Colonic mucosa (tissue), 4 donors: ENCODE results near the gene SIGLEC10. TPM values are rescaled to one million over a fixed set of nuclear protein-coding genes. Genes with fewer than 3 reads are reported as not detected.
"Not testable (repeated sequence)": the region's sequence is repeated elsewhere in the genome, so short reads cannot be mapped to it uniquely, and the experiment has no call there.

ENCODE experiments used
- DNase-seq: peaks from one replicate; pipeline ENCODE4 v3.0.0-alpha.2; 2020
- H3K27ac ChIP-seq: fragments of 200-600 bp; one replicate; pipeline ENCODE4 v1.8.0; 2021
- H3K27me3 ChIP-seq: fragments of 200-600 bp; one replicate; pipeline ENCODE4 v1.8.0; 2021
- H3K36me3 ChIP-seq: fragments of 200-600 bp; one replicate; pipeline ENCODE4 v1.8.0; 2021
- H3K4me1 ChIP-seq: fragments of 200-600 bp; one replicate; pipeline ENCODE4 v1.8.0; 2021; ENCODE audit warnings: mild to moderate bottlenecking
- H3K4me3 ChIP-seq: fragments of 200-600 bp; one replicate; pipeline ENCODE4 v1.8.0; 2021
- H3K9ac ChIP-seq, 2 donors: one replicate each; pipeline ENCODE4 v1.7.0; 2013; ENCODE audit warnings: control low read depth in 2 of 2, low read depth in 2 of 2, low read length in 2 of 2
- H3K9me3 ChIP-seq: fragments of 200-600 bp; one replicate; pipeline ENCODE4 v1.8.0; 2021
- CTCF ChIP-seq: fragments of 200-600 bp; IDR thresholded peaks from one replicate; pipeline ENCODE4 v1.8.0; 2022; ENCODE audit warnings: antibody characterized with exemption, mild to moderate bottlenecking
- intact Hi-C: fragments of 100-400 bp; cut with DNase I; formaldehyde crosslinking; loops from one replicate; pipeline ENCODE4 v1.14.1; 2022
- total RNA-seq, 2 donors: library from RNA; stranded (reverse); fragmentation: NEBNext Ultra II Directional in 1 of 2; extraction: Animal tissue kit (Norgen Biotek cat#: 25700) in 1 of 2; gene quantifications; one replicate each; pipeline ENCODE4 v1.2.1, GENCODE V29; 2021
- donor health status: healthy.
- donor health status: DM: no; HTN: no; CAD: no.
- donor health status: DM: no; HTN: no; CAD: no.

Gene SIGLEC10
- total RNA-seq, 2 donors from 2014 or later: 1.4 to 2.7 TPM

- no peaks in the 10 kb centered on the region for H3K27me3 ChIP-seq
- no peak overlapping the region for H3K4me3 ChIP-seq
- intact Hi-C loops: no loop called here
These were observed 4.0 kb upstream of the SIGLEC10 start for GRCh38 chr19:51421229-51422052.

GRCh38 chr19:51420511-51420910 is 3.1 kb upstream of the SIGLEC10 start:
- H3K27ac ChIP-seq, H3K9me3 ChIP-seq, H3K4me3 ChIP-seq, H3K27me3 ChIP-seq, H3K36me3 ChIP-seq, H3K4me1 ChIP-seq, DNase-seq, H3K9ac ChIP-seq, intact Hi-C loops: not testable (repeated sequence)

More at GRCh38 chr19:51421229-51422052, 4.0 kb upstream of the SIGLEC10 start:
- H3K9ac ChIP-seq: no peak overlapping the region
- H3K4me1 ChIP-seq: no peaks in the 10 kb centered on the region
- no peak for DNase-seq
- TF ChIP-seq CTCF: no peak
- no peaks in the 10 kb centered on the region for H3K9me3 ChIP-seq
- no peaks in the 10 kb centered on the region for H3K36me3 ChIP-seq
- no peak overlapping the region for H3K27ac ChIP-seq

GRCh38 chr19:51418707-51419106 is 1.3 kb upstream of the SIGLEC10 start:
- Histone ChIP-seq H3K27ac (no peak overlapping the region), H3K36me3 (no peaks in the 10 kb centered on the region), H3K27me3 (no peaks in the 10 kb centered on the region), H3K4me1 (no peaks in the 10 kb centered on the region), H3K9ac (no peak overlapping the region), H3K4me3 (no peak overlapping the region), H3K9me3 (no peaks in the 10 kb centered on the region)
- no peak for TF ChIP-seq CTCF
- DNase-seq: no peak
- intact Hi-C loops: no loop called here

- no peak for TF ChIP-seq CTCF
- intact Hi-C loops: no loop called here
- Histone ChIP-seq H3K27ac (no peak overlapping the region), H3K9me3 (no peaks in the 10 kb centered on the region), H3K36me3 (no peaks in the 10 kb centered on the region), H3K4me1 (no peaks in the 10 kb centered on the region), H3K27me3 (no peaks in the 10 kb centered on the region), H3K4me3 (no peak overlapping the region), H3K9ac (no peak overlapping the region)
- no peak for DNase-seq
These were observed 342 bp upstream of the SIGLEC10 start for GRCh38 chr19:51417810-51418157.

- H3K4me1 ChIP-seq, H3K4me3 ChIP-seq, intact Hi-C loops, DNase-seq, H3K27me3 ChIP-seq, H3K9me3 ChIP-seq, H3K27ac ChIP-seq, H3K9ac ChIP-seq, H3K36me3 ChIP-seq: not testable (repeated sequence)
These were observed 1.0 kb downstream of the SIGLEC10 start for GRCh38 chr19:51416422-51416821.

GRCh38 chr19:51415187-51415586 is 2.3 kb downstream of the SIGLEC10 start:
- no peaks in the 10 kb centered on the region for H3K36me3 ChIP-seq
- no peaks in the 10 kb centered on the region for H3K4me1 ChIP-seq
- no peaks in the 10 kb centered on the region for H3K27me3 ChIP-seq
- no peaks in the 10 kb centered on the region for H3K9me3 ChIP-seq
- intact Hi-C loops: no loop called here
- no peak for TF ChIP-seq CTCF
- DNase-seq: no peak
- H3K27ac ChIP-seq: no peak overlapping the region
- H3K4me3 ChIP-seq: no peak overlapping the region
- H3K9ac ChIP-seq: no peak overlapping the region
